SU-DHL-6 (cell line): ENCODE results near the gene HLA-B.

Experiments used
- H2AFZ ChIP-seq: fragments of 200-600 bp; sonication (generic); 2 replicates; pipeline ENCODE4 v1.6.1; 2014; ENCODE audit warnings: low read depth, mild to moderate bottlenecking, moderate library complexity, mixed read lengths, antibody characterized with exemption, low read length; ENCODE audit not compliant: severe bottlenecking
- H3F3A ChIP-seq: fragments of 200-600 bp; shearing (Covaris generic); 2 replicates; pipeline ENCODE4 v1.6.0; 2016; ENCODE audit warnings: antibody characterized with exemption, mild to moderate bottlenecking; ENCODE audit not compliant: insufficient read depth
- H3K27ac ChIP-seq: fragments of 200-600 bp; sonication (generic); 2 replicates; pipeline ENCODE4 v1.5.1; 2016; ENCODE audit warnings: low read depth, mild to moderate bottlenecking, low read length, moderate library complexity, mixed read lengths
- H3K27me3 ChIP-seq: fragments of 200-600 bp; sonication (generic), shearing (Covaris generic); 2 replicates; pipeline ENCODE4 v1.6.0; 2014; ENCODE audit warnings: mild to moderate bottlenecking, low read length
- H3K36me3 ChIP-seq: fragments of 200-600 bp; sonication (generic); 2 replicates; pipeline ENCODE4 v1.6.1; 2014; ENCODE audit warnings: mild to moderate bottlenecking, low read length, mixed read lengths
- H3K4me2 ChIP-seq: fragments of 300-600, 200-600 bp; shearing (Covaris generic), sonication (generic); 2 replicates; pipeline ENCODE4 v1.6.0; 2014; ENCODE audit warnings: low read length, low read depth, mild to moderate bottlenecking; ENCODE audit not compliant: poor library complexity, severe bottlenecking
- H3K4me3 ChIP-seq: fragments of 200-600 bp; sonication (generic); 2 replicates; pipeline ENCODE4 v1.5.1; 2014; ENCODE audit warnings: antibody characterized with exemption, low read length, mild to moderate bottlenecking, mixed read lengths; ENCODE audit not compliant: insufficient read depth, poor library complexity, severe bottlenecking
- H3K79me2 ChIP-seq: fragments of 200-600 bp; sonication (generic); 2 replicates; pipeline ENCODE4 v1.6.1; 2014; ENCODE audit warnings: mild to moderate bottlenecking, low read length, moderate library complexity; ENCODE audit not compliant: insufficient read depth
- H3K9ac ChIP-seq: fragments of 200-600 bp; sonication (generic); 2 replicates; pipeline ENCODE4 v1.7.0; 2014; ENCODE audit warnings: mild to moderate bottlenecking, low read length
- H3K9me2 ChIP-seq: fragments of 200-600 bp; sonication (generic); replicated peaks from 2 replicates; pipeline ENCODE4 v1.6.1; 2014; ENCODE audit warnings: low read length; ENCODE audit not compliant: insufficient read depth
- H3K9me3 ChIP-seq: fragments of 200-600 bp; sonication (generic); 2 replicates; pipeline ENCODE4 v1.6.1; 2014; ENCODE audit warnings: low read length, mixed read lengths; ENCODE audit not compliant: insufficient read depth
- H4K20me1 ChIP-seq: fragments of 200-600 bp; sonication (generic); 2 replicates; pipeline ENCODE4 v1.6.1; 2014; ENCODE audit warnings: low read depth, mild to moderate bottlenecking, antibody characterized with exemption, low read length, moderate library complexity, mixed read lengths
- EZH2phosphoT487 ChIP-seq: fragments of 200-600 bp; sonication (generic), shearing (Covaris generic); conservative IDR thresholded peaks from 2 replicates; pipeline ENCODE4 v1.6.1; 2018; ENCODE audit warnings: mild to moderate bottlenecking, antibody characterized with exemption, low read length, moderate library complexity, mixed read lengths
- TF ChIP-seq, protein P1 (sequence below): fragments of 200-600 bp; sonication (generic); IDR thresholded peaks from one replicate; pipeline ENCODE4 v1.5.1; 2017; ENCODE audit warnings: antibody characterized with exemption, mild to moderate bottlenecking, low read length, moderate library complexity; ENCODE audit not compliant: insufficient read depth, poor library complexity, severe bottlenecking

Gene HLA-B

DNA sequence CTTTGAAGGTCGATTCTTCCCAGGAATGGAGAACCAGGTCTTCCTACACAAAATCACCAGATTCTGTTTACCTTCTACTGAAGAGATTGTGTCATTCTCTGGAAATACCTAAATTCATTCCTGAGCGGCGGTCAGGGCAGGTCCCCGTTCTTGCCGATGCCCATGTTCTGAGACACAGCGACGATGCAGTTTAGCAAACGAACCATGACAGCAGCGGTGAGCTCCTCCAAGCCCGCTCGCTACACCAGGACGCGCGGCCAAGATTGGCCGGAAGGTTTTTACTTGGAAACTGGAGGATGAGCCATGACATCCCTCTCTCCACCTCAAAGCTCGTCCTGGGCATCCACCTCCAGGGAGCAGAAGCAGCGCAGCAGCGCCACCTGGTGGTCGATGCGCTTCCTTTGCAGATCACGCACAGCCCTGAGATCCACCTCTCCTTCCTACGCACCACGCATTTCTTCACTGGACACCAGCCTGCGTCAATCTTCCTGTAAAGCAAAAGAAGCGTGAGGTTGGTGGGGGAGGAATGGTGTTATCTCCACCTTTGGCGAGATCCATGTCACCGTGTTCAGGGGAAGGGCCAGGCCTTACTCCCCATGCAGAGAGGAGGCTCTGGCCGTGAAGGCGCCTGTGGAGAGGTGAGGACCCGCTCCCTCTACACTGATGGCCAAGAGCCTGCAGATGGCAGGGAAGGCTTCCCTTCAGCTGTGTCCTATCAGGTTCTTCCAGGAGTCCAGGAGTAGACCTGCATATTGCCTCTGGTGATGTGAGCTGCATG is 9.9 kb upstream of the HLA-B start:
- H3K9ac ChIP-seq: peak overlapping the region; percentile 30; the same call in 1 of the 2 replicates
- TF ChIP-seq EZH2phosphoT487: no peak
- TF ChIP-seq, protein P1, sequence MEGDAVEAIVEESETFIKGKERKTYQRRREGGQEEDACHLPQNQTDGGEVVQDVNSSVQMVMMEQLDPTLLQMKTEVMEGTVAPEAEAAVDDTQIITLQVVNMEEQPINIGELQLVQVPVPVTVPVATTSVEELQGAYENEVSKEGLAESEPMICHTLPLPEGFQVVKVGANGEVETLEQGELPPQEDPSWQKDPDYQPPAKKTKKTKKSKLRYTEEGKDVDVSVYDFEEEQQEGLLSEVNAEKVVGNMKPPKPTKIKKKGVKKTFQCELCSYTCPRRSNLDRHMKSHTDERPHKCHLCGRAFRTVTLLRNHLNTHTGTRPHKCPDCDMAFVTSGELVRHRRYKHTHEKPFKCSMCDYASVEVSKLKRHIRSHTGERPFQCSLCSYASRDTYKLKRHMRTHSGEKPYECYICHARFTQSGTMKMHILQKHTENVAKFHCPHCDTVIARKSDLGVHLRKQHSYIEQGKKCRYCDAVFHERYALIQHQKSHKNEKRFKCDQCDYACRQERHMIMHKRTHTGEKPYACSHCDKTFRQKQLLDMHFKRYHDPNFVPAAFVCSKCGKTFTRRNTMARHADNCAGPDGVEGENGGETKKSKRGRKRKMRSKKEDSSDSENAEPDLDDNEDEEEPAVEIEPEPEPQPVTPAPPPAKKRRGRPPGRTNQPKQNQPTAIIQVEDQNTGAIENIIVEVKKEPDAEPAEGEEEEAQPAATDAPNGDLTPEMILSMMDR: peak; percentile 99

DNA sequence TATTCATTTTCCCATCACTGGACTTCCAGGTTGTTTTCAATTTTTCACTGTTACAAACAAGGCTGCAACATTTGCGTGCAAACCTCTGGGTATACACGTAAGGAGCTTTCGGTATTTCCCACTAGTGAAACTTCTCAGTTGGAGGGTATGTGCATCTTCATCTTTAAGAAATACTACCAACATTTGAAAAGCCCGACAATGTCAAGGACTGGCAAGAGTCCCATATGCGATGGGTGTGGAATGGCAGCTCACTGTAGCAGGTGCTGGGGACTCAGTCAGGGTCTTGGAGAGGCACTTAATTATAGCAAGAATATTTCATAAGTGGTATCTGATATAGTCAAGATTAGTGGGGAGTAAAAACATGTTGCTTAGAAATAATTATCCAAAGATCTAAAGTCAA is 8.9 kb upstream of the HLA-B start:
- no peaks in the 10 kb centered on the region for H3K9me2 ChIP-seq
- no peaks in the 10 kb centered on the region for H3K36me3 ChIP-seq
- H3K4me3 ChIP-seq: no peak overlapping the region
- H3K27me3 ChIP-seq: peaks cover 3% of the 10 kb centered on the region; the same call in 1 of the 2 replicates
- H4K20me1 ChIP-seq: no peaks in the 10 kb centered on the region
- no peak overlapping the region for H3K4me2 ChIP-seq
- H3K27ac ChIP-seq: no peak overlapping the region
- TF ChIP-seq EZH2phosphoT487: no peak
- TF ChIP-seq, protein P1: no peak
- H3F3A ChIP-seq: no peaks in the 10 kb centered on the region
- H3K79me2 ChIP-seq: no peaks in the 10 kb centered on the region
- no peak overlapping the region for H2AFZ ChIP-seq
- H3K9me3 ChIP-seq: no peaks in the 10 kb centered on the region
- H3K9ac ChIP-seq: no peak overlapping the region

More for the DNA sequence above, 9.9 kb upstream of the HLA-B start:
- no peaks in the 10 kb centered on the region for H3K79me2 ChIP-seq
- H2AFZ ChIP-seq: peak overlapping the region; percentile 86
- H3K9me2 ChIP-seq: no peaks in the 10 kb centered on the region
- peak overlapping the region; percentile 41 for H3K4me3 ChIP-seq
- H3K4me2 ChIP-seq: peak overlapping the region; percentile 52
- no peaks in the 10 kb centered on the region for H3K36me3 ChIP-seq
- no peaks in the 10 kb centered on the region for H4K20me1 ChIP-seq
- H3K27ac ChIP-seq: no peak overlapping the region
- no peaks in the 10 kb centered on the region for H3K9me3 ChIP-seq
- no peaks in the 10 kb centered on the region for H3F3A ChIP-seq
- H3K27me3 ChIP-seq: peaks cover 3% of the 10 kb centered on the region; the same call in 1 of the 2 replicates

DNA sequence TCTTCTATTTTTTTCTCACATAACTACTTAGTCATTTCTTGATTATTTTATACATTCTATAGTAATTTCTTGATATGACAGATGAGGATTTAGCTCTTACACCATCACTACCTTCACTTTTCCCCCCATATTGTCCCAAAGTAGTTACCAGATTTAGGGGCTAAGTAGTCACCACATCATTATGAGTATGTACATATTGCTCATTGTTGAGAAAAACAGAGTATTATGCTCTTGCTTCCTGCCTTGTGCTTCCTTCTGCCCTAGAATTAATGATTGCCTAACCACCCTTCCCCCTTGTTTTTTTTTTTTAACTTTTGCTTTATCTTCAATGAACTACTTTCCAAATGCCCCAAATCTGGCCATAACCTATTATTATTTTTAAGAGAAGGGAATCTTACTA is 6.8 kb upstream of the HLA-B start:
- Histone ChIP-seq H3K27ac (no peak overlapping the region), H3K4me2 (no peak overlapping the region), H3F3A (no peaks in the 10 kb centered on the region), H3K9ac (no peak overlapping the region), H4K20me1 (no peaks in the 10 kb centered on the region), H3K9me3 (no peaks in the 10 kb centered on the region), H3K27me3 (peaks cover 3% of the 10 kb centered on the region; the same call in 1 of the 2 replicates), H3K36me3 (no peaks in the 10 kb centered on the region), H3K79me2 (no peaks in the 10 kb centered on the region), H3K9me2 (no peaks in the 10 kb centered on the region), H3K4me3 (no peak overlapping the region), H2AFZ (no peak overlapping the region)
- TF ChIP-seq EZH2phosphoT487: no peak
- TF ChIP-seq, protein P1: no peak
